A549 treated with AZD2906 at 1 μM for 4 hours (cell line): ENCODE data around the gene SLC7A9. TPM values are rescaled to one million over a fixed set of nuclear protein-coding genes. Genes with fewer than 3 reads are reported as not detected.

Experiments
- total RNA-seq: library from RNA; stranded (reverse); fragments of 200-300 nt; extraction: Qiagen RNA extraction; gene quantifications from 5 replicates; pipeline ENCODE4 v1.2.3, GENCODE V29; 2022

Gene SLC7A9
- 0.13 to 0.43 TPM (median 0.31 TPM) in 5 replicates for total RNA-seq

GRCh38 chr19:32869369-32869965 is at the start of gene SLC7A9:
Gene SLC7A9, minus strand, starts transcription at chr19:32869767. Its CDS starts 1,233 bp downstream, at chr19:32868534.

Other genes with a start within 250 kb of the SLC7A9 start
- gene ANKRD27, start 194.6 kb downstream of the SLC7A9 start, total RNA-seq = 35.3 to 49.1 TPM (median 43.7 TPM) in 5 replicates
- gene RGS9BP, start 193.9 kb downstream of the SLC7A9 start, total RNA-seq = 0.31 to 0.51 TPM (median 0.46 TPM) in 5 replicates
- gene NUDT19, start 177.9 kb downstream of the SLC7A9 start, total RNA-seq = 31.6 to 36.1 TPM (median 34.1 TPM) in 5 replicates
- gene TDRD12, start 150.0 kb downstream of the SLC7A9 start, total RNA-seq = 0.10 to 0.23 TPM (median 0.19 TPM) in 5 replicates
- gene CEP89, start 102.2 kb upstream of the SLC7A9 start, total RNA-seq = 38.2 to 46.0 TPM (median 42.0 TPM) in 5 replicates
- gene FAAP24, start 102.5 kb upstream of the SLC7A9 start, total RNA-seq = 13.4 to 16.0 TPM (median 13.6 TPM) in 5 replicates
- gene RHPN2, start 195.1 kb upstream of the SLC7A9 start, total RNA-seq = 40.8 to 49.6 TPM (median 44.1 TPM) in 5 replicates
- 12.7 to 14.8 TPM (median 13.4 TPM) in 5 replicates for gene GPATCH1, start 211.4 kb upstream of the SLC7A9 start, total RNA-seq